HepG2 (cell line): Measurements from ENCODE around the gene TLCD3B. TPM values are rescaled to one million over a fixed set of nuclear protein-coding genes. Genes with fewer than 3 reads are reported as not detected.

Experiments
- CSRNP1 ChIP-seq: sonication (generic); formaldehyde crosslinking; IDR thresholded peaks from 2 replicates; pipeline ENCODE4 v1.8.1; 2023; ENCODE audit warnings: mild to moderate bottlenecking, missing genetic modification reagents
- E2F5 ChIP-seq: sonication (generic); formaldehyde crosslinking; conservative IDR thresholded peaks from 2 replicates; pipeline ENCODE4 v1.4.0; 2020; ENCODE audit warnings: missing genetic modification reagents
- HDAC1 ChIP-seq: sonication (generic); formaldehyde crosslinking; IDR thresholded peaks from 2 replicates; pipeline ENCODE4 v1.5.1; 2020; ENCODE audit warnings: mild to moderate bottlenecking, missing genetic modification reagents
- HDAC2 ChIP-seq: sonication (generic); formaldehyde crosslinking; IDR thresholded peaks from 2 replicates; pipeline ENCODE4 v1.4.0; 2020; ENCODE audit warnings: missing genetic modification reagents
- HNF1A ChIP-seq, 2 experiments: sonication (generic) in 1 of 2; formaldehyde crosslinking in 1 of 2; IDR thresholded peaks; 2 replicates each; pipeline versions ENCODE4 v1.4.0 to v1.6.1; 2016 to 2020; ENCODE audit warnings: borderline replicate concordance in 1 of 2, low read depth in 1 of 2, mild to moderate bottlenecking in 1 of 2, missing genetic modification reagents in 1 of 2
- JUNB ChIP-seq: sonication (generic); formaldehyde crosslinking; IDR thresholded peaks from 2 replicates; pipeline ENCODE4 v1.8.0; 2022; ENCODE audit warnings: missing genetic modification reagents, mild to moderate bottlenecking, borderline replicate concordance
- KDM2A ChIP-seq: sonication (generic); formaldehyde crosslinking; IDR thresholded peaks from 2 replicates; pipeline ENCODE4 v1.4.0; 2020; ENCODE audit warnings: low read depth, missing genetic modification reagents, borderline replicate concordance
- MEIS1 ChIP-seq: sonication (generic); formaldehyde crosslinking; IDR thresholded peaks from 2 replicates; pipeline ENCODE4 v1.9.0; 2021; ENCODE audit warnings: mild to moderate bottlenecking, missing genetic modification reagents, moderate library complexity, borderline replicate concordance
- MIER2 ChIP-seq: IDR thresholded peaks from 2 replicates; pipeline ENCODE4 v1.6.1; 2016; ENCODE audit warnings: missing biosample characterization, missing genetic modification reagents
- MYPOP ChIP-seq: sonication (generic); formaldehyde crosslinking; IDR thresholded peaks from 2 replicates; pipeline ENCODE4 v1.8.1; 2023; ENCODE audit warnings: mild to moderate bottlenecking, moderate library complexity, missing genetic modification reagents
- NAIF1 ChIP-seq: sonication (generic); formaldehyde crosslinking; IDR thresholded peaks from 2 replicates; pipeline ENCODE4 v1.5.0; 2020; ENCODE audit warnings: mild to moderate bottlenecking, missing genetic modification reagents, borderline replicate concordance
- NFYC ChIP-seq: IDR thresholded peaks from 2 replicates; pipeline ENCODE4 v1.6.1; 2016; ENCODE audit warnings: missing genetic modification reagents, missing compliant biosample characterization
- POLR2A ChIP-seq, 2 experiments: IDR thresholded peaks; 2 replicates each; pipeline ENCODE4 v1.6.1; 2011; ENCODE audit warnings: low read depth in 2 of 2, low read length in 2 of 2, mild to moderate bottlenecking in 1 of 2, moderate library complexity in 1 of 2; ENCODE audit not compliant: insufficient read depth in 1 of 2
- PPARG ChIP-seq: conservative IDR thresholded peaks from 2 replicates; pipeline ENCODE4 v1.6.1; 2016; ENCODE audit warnings: missing biosample characterization, missing genetic modification reagents
- RFXANK ChIP-seq: IDR thresholded peaks from 2 replicates; pipeline ENCODE4 v1.6.1; 2016
- SCMH1 ChIP-seq: sonication (generic); formaldehyde crosslinking; IDR thresholded peaks from 2 replicates; pipeline ENCODE4 v1.9.0; 2021; ENCODE audit warnings: missing genetic modification reagents, mild to moderate bottlenecking, borderline replicate concordance
- TFAP4 ChIP-seq: sonication (generic); IDR thresholded peaks from 2 replicates; pipeline ENCODE4 v1.6.1; 2016; ENCODE audit warnings: low read depth, borderline replicate concordance
- TMF1 ChIP-seq: sonication (generic); formaldehyde crosslinking; IDR thresholded peaks from 2 replicates; pipeline ENCODE4 v1.8.1; 2022; ENCODE audit warnings: low read depth, missing genetic modification reagents
- ZNF230 ChIP-seq: sonication (generic); formaldehyde crosslinking; IDR thresholded peaks from 2 replicates; pipeline ENCODE4 v1.4.0; 2020; ENCODE audit warnings: mild to moderate bottlenecking, missing genetic modification reagents
- ZNF253 ChIP-seq: sonication (generic); formaldehyde crosslinking; IDR thresholded peaks from 2 replicates; pipeline ENCODE4 v1.8.0; 2022; ENCODE audit warnings: mild to moderate bottlenecking, missing genetic modification reagents, borderline replicate concordance
- polyA plus RNA-seq, 8 experiments: library from polyadenylated mRNA; depleted of rRNA in 3 of 8; stranded (reverse) in 7 of 8; unstranded in 1 of 8; fragments of >200 nt; fragmentation: Illumina TruSeq in 4 of 8; extraction: Trizol in 4 of 8; gene quantifications; 2 replicates each; pipeline versions ENCODE4 v1.2.1 to v1.2.3, GENCODE V29; 2011 to 2016; ENCODE audit warnings: low read depth in 4 of 8, missing spikeins in 1 of 8, mixed read lengths in 1 of 8; ENCODE audit not compliant: insufficient read depth in 1 of 8
- total RNA-seq, 5 experiments: library from RNA; depleted of rRNA; stranded (reverse); fragments of >200 nt; fragmentation: Illumina TruSeq; extraction: Trizol; gene quantifications; 2 replicates each; pipeline ENCODE4 v1.2.3, GENCODE V29; 2016; ENCODE audit warnings: low read depth in 1 of 5

TLCD3B gene
- total and polyA plus RNA-seq, 2 of the 13 experiments (the other 11 are each of a cell fraction or from before 2014, with no cell fraction given), result not detected

GRCh38 chr16:30063893-30064728 is 33.0 kb upstream of the TLCD3B start (continued):
- TF ChIP-seq TFAP4 (0 out of 2 replicates have a peak, but pooled peaks have one; percentile 30), NAIF1 (CRISPR knock-in tag) (peak; percentile 10; the same call in 1 of the 2 replicates), MEIS1 (CRISPR knock-in tag) (peak; percentile 86; the same call in 1 of the 2 replicates), HDAC2 (CRISPR knock-in tag) (no peak; the same call in 1 of the 2 replicates), ZNF230 (CRISPR knock-in tag) (0 out of 2 replicates have a peak, but pooled peaks have one; percentile 55), MYPOP (peak; percentile 44; the same call in 1 of the 2 replicates), MIER2 (CRISPR knock-in tag) (no peak), POLR2A (IDR thresholded peaks at IDR 0.05; ENCODE audit: insufficient read depth in 1 of 2, low read depth in 2 of 2, low read length in 2 of 2) (peak in 1 of 2 experiments; percentile 67; a peak in 2 of 4 replicates), HDAC1 (peak; percentile 87), E2F5 (CRISPR knock-in tag) (no peak), TMF1 (CRISPR knock-in tag) (peak; percentile 74), KDM2A (CRISPR knock-in tag) (peak; percentile 92), HNF1A (IDR thresholded peaks at IDR 0.05; ENCODE audit: low read depth) (no peak; the same call in 1 of the 2 replicates), HNF1A (CRISPR knock-in tag; IDR thresholded peaks at IDR 0.05; ENCODE audit: borderline replicate concordance) (peak; percentile 58; the same call in 1 of the 2 replicates), PPARG (CRISPR knock-in tag) (peak; percentile 56), CSRNP1 (CRISPR knock-in tag) (peak; percentile 97), SCMH1 (CRISPR knock-in tag) (no peak), NFYC (CRISPR knock-in tag) (0 out of 2 replicates have a peak, but pooled peaks have one; percentile 24), RFXANK (CRISPR knock-in tag) (no peak), ZNF253 (CRISPR knock-in tag) (no peak), JUNB (CRISPR knock-in tag) (no peak)
